Common myeloid progenitor, CD34-positive (primary cell): ENCODE data around the gene CCDC148.
"Not testable (repeated sequence)": the region's sequence is repeated elsewhere in the genome, so short reads cannot be mapped to it uniquely, and the experiment has no call there.

Source experiments
- CTCF ChIA-PET: fragments of 350-600 bp; sonication (Branson Sonifier 250); formaldehyde crosslinking; loops from one replicate; lab custom pipeline; 2021; ENCODE audit warnings: antibody characterized with exemption; lab: Charles Lee
- POLR2A ChIA-PET: fragments of 350-600 bp; sonication (Branson Sonifier 250); formaldehyde crosslinking; loops from one replicate; lab custom pipeline; 2021; ENCODE audit warnings: antibody characterized with exemption; lab: Charles Lee
- DNase-seq, 3 donors: peaks; one replicate each; pipeline versions ENCODE4 v3.0.0 to v3.0.0-alpha.2; 2013
- H3K27ac ChIP-seq, 2 experiments: 1 replicate in 1 of 2; 2 replicates in 1 of 2; pipeline ENCODE4 v1.7.0; 2013; ENCODE audit warnings: inconsistent platforms in 2 of 2, low read length in 2 of 2, mild to moderate bottlenecking in 2 of 2, low read depth in 1 of 2, moderate library complexity in 1 of 2; ENCODE audit not compliant: severe bottlenecking in 2 of 2, insufficient read depth in 1 of 2, poor library complexity in 1 of 2
- H3K27me3 ChIP-seq, 5 experiments: replicated peaks in 2 of 5; 1 replicate in 3 of 5; 2 replicates in 2 of 5; pipeline versions ENCODE4 v1.6.1 to v1.7.0; 2013; ENCODE audit warnings: low read length in 4 of 5, mild to moderate bottlenecking in 2 of 5, moderate library complexity in 2 of 5, inconsistent platforms in 1 of 5; ENCODE audit not compliant: insufficient read depth in 5 of 5, control insufficient read depth in 4 of 5
- H3K36me3 ChIP-seq, 4 experiments: 1 replicate in 2 of 4; 2 replicates in 2 of 4; pipeline versions ENCODE4 v1.6.1 to v1.7.0; 2013; ENCODE audit warnings: low read length in 3 of 4, control low read depth in 1 of 4, mild to moderate bottlenecking in 1 of 4; ENCODE audit not compliant: control insufficient read depth in 4 of 4, insufficient read depth in 4 of 4
- H3K4me1 ChIP-seq, 4 experiments: 1 replicate in 3 of 4; 2 replicates in 1 of 4; pipeline versions ENCODE4 v1.6.1 to v1.7.1; 2013; ENCODE audit warnings: low read length in 3 of 4, mild to moderate bottlenecking in 3 of 4, control low read depth in 1 of 4, inconsistent platforms in 1 of 4, moderate library complexity in 1 of 4; ENCODE audit not compliant: control insufficient read depth in 4 of 4, insufficient read depth in 4 of 4; ENCODE audit errors: control extremely low read depth in 1 of 4
- H3K4me3 ChIP-seq, 7 experiments: 1 replicate in 4 of 7; 2 replicates in 3 of 7; pipeline versions ENCODE4 v1.5.1 to v1.7.0; 2013; ENCODE audit warnings: mild to moderate bottlenecking in 7 of 7, low read length in 6 of 7, moderate library complexity in 6 of 7, inconsistent platforms in 2 of 7, low read depth in 2 of 7, control low read depth in 1 of 7; ENCODE audit not compliant: insufficient read depth in 4 of 7, control insufficient read depth in 1 of 7; ENCODE audit errors: extremely low read depth in 1 of 7
- H3K9me3 ChIP-seq, 5 experiments: 1 replicate in 4 of 5; 2 replicates in 1 of 5; pipeline versions ENCODE4 v1.6.1 to v1.7.1; 2013; ENCODE audit warnings: low read length in 4 of 5, mild to moderate bottlenecking in 2 of 5, inconsistent platforms in 1 of 5, low read depth in 1 of 5, moderate library complexity in 1 of 5; ENCODE audit not compliant: control insufficient read depth in 4 of 5, insufficient read depth in 2 of 5; ENCODE audit errors: control extremely low read depth in 1 of 5
- WGBS: methylation state at CpG from one replicate; pipeline ENCODE4 v1.1.5; 2013; ENCODE audit not compliant: insufficient coverage; 5-methylcytosine and 5-hydroxymethylcytosine counted together

Gene CCDC148

DNA sequence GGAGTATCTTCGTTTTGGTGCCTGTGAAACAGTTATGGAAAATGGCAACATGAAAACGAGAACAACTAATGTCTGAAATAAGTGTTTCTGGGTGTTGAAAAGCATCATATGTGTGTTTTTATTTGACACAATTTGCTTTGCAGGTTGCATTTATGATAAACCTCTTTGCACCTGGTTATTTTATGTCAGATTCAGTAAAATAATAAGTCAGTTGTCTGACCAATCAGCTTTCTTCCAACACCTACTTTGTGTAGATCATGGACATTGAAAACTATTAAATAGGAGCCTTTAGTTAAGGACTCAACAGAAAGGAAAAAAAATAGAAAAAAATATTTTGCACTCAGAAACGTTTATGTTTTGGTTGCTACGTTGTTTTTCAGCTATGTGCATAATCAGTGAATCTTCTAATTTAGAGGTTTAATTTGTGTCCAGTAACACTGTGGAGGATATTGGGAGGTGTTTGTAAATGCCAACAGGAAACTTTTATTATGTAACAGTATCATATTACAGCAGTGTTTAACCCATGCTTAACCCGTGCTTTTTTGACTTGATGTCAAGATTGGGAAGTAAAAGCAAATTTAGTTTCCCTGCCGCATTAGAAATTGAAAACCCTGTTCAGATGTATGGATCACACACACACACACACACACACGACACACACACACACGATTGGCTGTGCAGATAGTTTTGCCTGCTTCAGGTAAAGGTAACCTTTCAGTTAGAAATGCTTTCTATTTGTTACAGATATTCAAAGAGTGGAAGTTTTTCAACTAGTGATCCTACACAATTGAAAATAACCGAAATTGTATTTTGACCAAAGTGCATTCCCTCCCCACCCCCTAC is 2.8 kb upstream of the CCDC148 start:
- Histone ChIP-seq H3K27ac (no peak overlapping the region), H3K4me3 (peak overlapping the region in 2 of 7 experiments; percentile 83 to 92), H3K36me3 (no peaks in the 10 kb centered on the region), H3K27me3 (peaks cover 0 to 1% (median 0%) of the 10 kb centered on the region in 5 experiments), H3K4me1 (peaks cover 10 to 33% (median 19%) of the 10 kb centered on the region in 4 experiments), H3K9me3 (no peaks in the 10 kb centered on the region)
- no peak for DNase-seq
- WGBS = 84% methylated on average over 4 of the region's 9 CpGs
- POLR2A ChIA-PET = no interaction called here
- CTCF ChIA-PET = interaction anchor here (1.0 to 1.3 kb wide), 4 partner anchors 10 to 279 kb away, joined by 3 to 4 read pairs (median 4); no protein-coding TSS in a partner anchor

DNA sequence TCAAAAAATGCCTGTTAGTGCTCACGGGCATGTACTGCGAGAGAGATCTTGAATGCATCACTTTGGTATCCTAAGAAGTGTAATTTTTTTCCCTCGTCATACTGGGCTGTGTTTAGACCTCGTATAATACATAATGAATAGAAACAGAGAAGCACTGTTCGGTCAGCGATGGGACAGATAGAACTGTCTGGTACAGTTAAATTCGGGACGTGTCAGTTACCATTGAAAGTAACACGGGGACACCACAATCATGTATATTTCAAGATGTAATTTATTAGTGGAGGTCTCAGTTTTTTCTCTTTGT is 2.0 kb upstream of the CCDC148 start:
- ChIA-PET CTCF (interaction anchor here (0.6 to 3.5 kb wide), 9 partner anchors 8 to 678 kb away, joined by 3 to 19 read pairs (median 3); no protein-coding TSS in a partner anchor), POLR2A (no interaction called here)
- 21% methylated on average over 8 of the region's 9 CpGs for WGBS
- DNase-seq = no peak
- H3K36me3 ChIP-seq = no peaks in the 10 kb centered on the region
- H3K27me3 ChIP-seq = peaks cover 0 to 4% (median 0%) of the 10 kb centered on the region in 5 experiments
- peaks cover 10 to 33% (median 19%) of the 10 kb centered on the region in 4 experiments for H3K4me1 ChIP-seq
- H3K27ac ChIP-seq = no peak overlapping the region
- no peaks in the 10 kb centered on the region for H3K9me3 ChIP-seq
- peak overlapping the region in 6 of 7 experiments; percentile 76 to 92 (median 82) for H3K4me3 ChIP-seq

- Histone ChIP-seq H3K36me3 (no peaks in the 10 kb centered on the region), H3K4me3 (peak overlapping the region; percentile 76 to 92 (median 83)), H3K27me3 (peaks cover 0 to 4% (median 0%) of the 10 kb centered on the region in 5 experiments), H3K9me3 (no peaks in the 10 kb centered on the region), H3K4me1 (peaks cover 10 to 33% (median 19%) of the 10 kb centered on the region in 4 experiments), H3K27ac (peak overlapping the region; percentile 29 to 79)
- ChIA-PET CTCF (interaction anchor here (0.6 to 3.5 kb wide), 12 partner anchors 9 to 678 kb away, joined by 3 to 19 read pairs (median 4); no protein-coding TSS in a partner anchor), POLR2A (interaction anchor here (0.7 kb wide), 1 partner anchor 155 kb away, joined by 3 read pairs; no protein-coding TSS in a partner anchor)
- DNase-seq = peak; percentile 69 to 87 (median 80)
- 0% methylated on average over 41 of the region's 61 CpGs for WGBS
Measured at GRCh38 chr2:158457826-158458616, 1.5 kb upstream of the CCDC148 start.

GRCh38 chr2:158457092-158457825 is 706 bp upstream of the CCDC148 start:
- Histone ChIP-seq H3K9me3 (no peaks in the 10 kb centered on the region), H3K4me1 (peaks cover 10 to 33% (median 19%) of the 10 kb centered on the region in 4 experiments), H3K27me3 (peaks cover 0 to 4% (median 0%) of the 10 kb centered on the region in 5 experiments), H3K36me3 (no peaks in the 10 kb centered on the region), H3K4me3 (peak overlapping the region; percentile 76 to 92 (median 83)), H3K27ac (peak overlapping the region; percentile 29 to 79)
- CTCF ChIA-PET = interaction anchor here (0.7 to 3.5 kb wide), 10 partner anchors 10 to 677 kb away, joined by 3 to 19 read pairs (median 4); no protein-coding TSS in a partner anchor
- WGBS = 0% methylated on average over 74 of the region's 84 CpGs
- DNase-seq = peak; percentile 66 to 86 (median 75)
- POLR2A ChIA-PET = interaction anchor here (0.7 kb wide), 1 partner anchor 156 kb away, joined by 3 read pairs; no protein-coding TSS in a partner anchor

- ChIA-PET POLR2A (no interaction called here), CTCF (interaction anchor here (1.1 to 2.1 kb wide), 2 partner anchors 13 to 95 kb away, joined by 3 to 6 read pairs; partner anchors contain the start of genes CCDC148 and PKP4)
- no peaks in the 10 kb centered on the region for H3K36me3 ChIP-seq
- no peak for DNase-seq
- WGBS = no CpG with 5 or more reads among the region's 1 CpG
- no peaks in the 10 kb centered on the region for H3K4me1 ChIP-seq
- H3K27ac ChIP-seq = no peak overlapping the region
- H3K27me3 ChIP-seq = no peaks in the 10 kb centered on the region
- H3K9me3 ChIP-seq = peaks cover 0 to 2% (median 0%) of the 10 kb centered on the region in 5 experiments
- no peak overlapping the region for H3K4me3 ChIP-seq
Measured at GRCh38 chr2:158443606-158444005, 12.9 kb downstream of the CCDC148 start.

DNA sequence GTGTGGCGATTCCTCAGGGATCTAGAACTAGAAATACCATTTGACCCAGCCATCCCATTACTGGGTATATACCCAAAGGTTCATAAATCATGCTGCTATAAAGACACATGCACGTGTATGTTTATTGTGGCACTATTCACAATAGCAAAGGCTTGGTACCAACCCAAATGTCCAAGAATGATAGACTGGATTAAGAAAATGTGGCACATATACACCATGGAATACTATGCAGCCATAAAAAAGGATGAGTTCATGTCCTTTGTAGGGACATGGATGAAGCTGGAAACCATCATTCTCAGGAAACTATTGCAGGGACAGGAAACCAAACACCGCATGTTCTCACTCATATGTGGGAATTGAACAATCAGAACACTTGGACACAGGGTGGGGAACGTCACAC is 17.5 kb downstream of the CCDC148 start:
- CTCF ChIA-PET, H3K27ac ChIP-seq, H3K27me3 ChIP-seq, H3K4me3 ChIP-seq, H3K36me3 ChIP-seq, POLR2A ChIA-PET, H3K4me1 ChIP-seq, DNase-seq, H3K9me3 ChIP-seq: not testable (repeated sequence)
- 100% methylated on average over 2 of the region's 4 CpGs for WGBS
